GM19043 (cell line): ENCODE data around the gene USP48.

Experiments used
- ATAC-seq: cut with Tn5 transposase; IDR thresholded peaks from one replicate; pipeline ENCODE4 v1.9.1; 2021; ENCODE audit warnings: low read depth; ENCODE audit not compliant: unreplicated experiment

USP48 gene

GRCh38 chr1:21670059-21670881 is 112.7 kb downstream of the USP48 start:
- no peak for ATAC-seq

- no peak for ATAC-seq
Measured at GRCh38 chr1:21669258-21670058, 113.5 kb downstream of the USP48 start, which contains the start of gene RAP1GAP. RAP1GAP (minus strand) TSS chr1:21669357; CDS start chr1:21620032, 49,325 bp downstream.

GRCh38 chr1:21668951-21669257 is 114.0 kb downstream of the USP48 start:
- no peak for ATAC-seq

GRCh38 chr1:21668232-21668950 is 114.6 kb downstream of the USP48 start:
- ATAC-seq, result no peak

- ATAC-seq, result no peak
Measured at GRCh38 chr1:21667348-21668231, 115.4 kb downstream of the USP48 start.

- no peak for ATAC-seq
Measured at GRCh38 chr1:21666576-21667320, 116.2 kb downstream of the USP48 start.

GRCh38 chr1:21665711-21666575 is 117.0 kb downstream of the USP48 start:
- ATAC-seq, result no peak

- no peak for ATAC-seq
Measured at GRCh38 chr1:21664806-21665588, 118.0 kb downstream of the USP48 start.

- no peak for ATAC-seq
Measured at GRCh38 chr1:21663951-21664805, 118.8 kb downstream of the USP48 start.

- no peak for ATAC-seq
Measured at GRCh38 chr1:21663248-21663950, 119.5 kb downstream of the USP48 start.

- no peak for ATAC-seq
Measured at GRCh38 chr1:21662426-21663247, 120.3 kb downstream of the USP48 start.

- no peak for ATAC-seq
Measured at GRCh38 chr1:21661886-21662285, 121.1 kb downstream of the USP48 start.

- ATAC-seq, result no peak
Measured at GRCh38 chr1:21659924-21660326, 123.0 kb downstream of the USP48 start.

- no peak for ATAC-seq
Measured at GRCh38 chr1:21659099-21659923, 123.6 kb downstream of the USP48 start.
